MM.1S (cell line): Measurements from ENCODE around the gene ELMO1.

Source experiments
- DNase-seq: peaks from one replicate; pipeline ENCODE4 v3.0.0-alpha.2; 2015
- H2AFZ ChIP-seq: fragments of 300-600 bp; sonication (generic); 2 replicates; pipeline ENCODE4 v1.6.0; 2016; ENCODE audit warnings: antibody characterized with exemption, low read length
- H3F3A ChIP-seq: fragments of 300-600 bp; sonication (generic); 2 replicates; pipeline ENCODE4 v1.6.1; 2016; ENCODE audit warnings: mild to moderate bottlenecking, antibody characterized with exemption, low read length, moderate library complexity, mixed read lengths; ENCODE audit not compliant: insufficient read depth
- H3K27ac ChIP-seq: fragments of 300-600 bp; sonication (generic); 2 replicates; pipeline ENCODE4 v1.5.1; 2016; ENCODE audit warnings: mild to moderate bottlenecking, low read length
- H3K27me3 ChIP-seq: fragments of 300-600 bp; sonication (generic); replicated peaks from 2 replicates; pipeline ENCODE4 v1.6.0; 2016; ENCODE audit warnings: low read length; ENCODE audit not compliant: insufficient read depth
- H3K36me3 ChIP-seq: fragments of 300-600 bp; sonication (generic); replicated peaks from 2 replicates; pipeline ENCODE4 v1.6.1; 2016; ENCODE audit warnings: mild to moderate bottlenecking, low read length, mixed read lengths; ENCODE audit not compliant: insufficient read depth
- H3K4me1 ChIP-seq: fragments of 300-600 bp; sonication (generic); 2 replicates; pipeline ENCODE4 v1.6.1; 2016; ENCODE audit warnings: low read length, mixed read lengths
- H3K4me2 ChIP-seq: fragments of 300-600 bp; sonication (generic); 2 replicates; pipeline ENCODE4 v1.6.0; 2016; ENCODE audit warnings: low read depth, low read length
- H3K4me3 ChIP-seq: fragments of 300-600 bp; sonication (generic); 2 replicates; pipeline ENCODE4 v1.5.1; 2016; ENCODE audit warnings: low read length, mixed read lengths
- H3K79me2 ChIP-seq: fragments of 300-600 bp; sonication (generic); 2 replicates; pipeline ENCODE4 v1.6.1; 2016; ENCODE audit warnings: mixed run types, low read length, mixed read lengths
- H3K9ac ChIP-seq: fragments of 300-600 bp; sonication (generic); 2 replicates; pipeline ENCODE4 v1.6.1; 2016; ENCODE audit warnings: low read length, mixed read lengths
- H3K9me2 ChIP-seq: fragments of 300-600 bp; sonication (generic); replicated peaks from 2 replicates; pipeline ENCODE4 v1.6.1; 2016; ENCODE audit warnings: mild to moderate bottlenecking, low read length, mixed read lengths; ENCODE audit not compliant: insufficient read depth
- H3K9me3 ChIP-seq: fragments of 300-600 bp; sonication (generic); replicated peaks from 2 replicates; pipeline ENCODE4 v1.6.1; 2016; ENCODE audit warnings: mild to moderate bottlenecking, low read length, mixed read lengths; ENCODE audit not compliant: insufficient read depth
- H4K20me1 ChIP-seq: fragments of 300-600 bp; sonication (generic); 2 replicates; pipeline ENCODE4 v1.6.1; 2016; ENCODE audit warnings: mild to moderate bottlenecking, low read length, moderate library complexity, mixed read lengths; ENCODE audit not compliant: insufficient read depth
- CTCF ChIP-seq: fragments of 300-600 bp; sonication (generic); IDR thresholded peaks from 2 replicates; pipeline ENCODE4 v1.5.1; 2016; ENCODE audit warnings: antibody characterized with exemption, low read length, mixed read lengths
- EZH2 ChIP-seq: fragments of 300-600 bp; sonication (generic); optimal IDR thresholded peaks from 2 replicates; pipeline ENCODE3; 2017; ENCODE audit warnings: low read depth, mild to moderate bottlenecking, antibody characterized with exemption, low read length, mixed read lengths
- EZH2phosphoT487 ChIP-seq: fragments of 300-600 bp; sonication (generic); IDR thresholded peaks from 2 replicates; pipeline ENCODE4 v1.6.1; 2018; ENCODE audit warnings: antibody characterized with exemption, low read length

The ELMO1 gene

GRCh38 chr7:37186753-37187152 lies 261.9 kb downstream of the ELMO1 start:
- Histone ChIP-seq H3F3A (no peaks in the 10 kb centered on the region), H2AFZ (no peak overlapping the region), H3K9me2 (no peaks in the 10 kb centered on the region), H3K4me2 (no peak overlapping the region), H3K9ac (no peak overlapping the region), H3K4me3 (no peak overlapping the region), H3K27me3 (no peaks in the 10 kb centered on the region), H3K36me3 (no peaks in the 10 kb centered on the region), H3K79me2 (peaks cover 5% of the 10 kb centered on the region; the same call in 1 of the 2 replicates), H3K27ac (no peak overlapping the region), H4K20me1 (no peaks in the 10 kb centered on the region), H3K9me3 (no peaks in the 10 kb centered on the region), H3K4me1 (no peaks in the 10 kb centered on the region)
- no peak for DNase-seq
- no peak for TF ChIP-seq EZH2phosphoT487
- no peak for TF ChIP-seq EZH2
- no peak for TF ChIP-seq CTCF

- no peak for DNase-seq
- Histone ChIP-seq H4K20me1 (no peaks in the 10 kb centered on the region), H3K4me1 (no peaks in the 10 kb centered on the region), H3K36me3 (0 out of 2 replicates have a peak, but pooled peaks cover 3% of the 10 kb centered on the region), H3K9me3 (no peaks in the 10 kb centered on the region), H3K9me2 (no peaks in the 10 kb centered on the region), H3K4me2 (no peak overlapping the region), H3K4me3 (no peak overlapping the region), H2AFZ (no peak overlapping the region), H3K27ac (no peak overlapping the region), H3K79me2 (peaks cover 32% of the 10 kb centered on the region), H3K9ac (no peak overlapping the region), H3K27me3 (no peaks in the 10 kb centered on the region), H3F3A (no peaks in the 10 kb centered on the region)
- TF ChIP-seq EZH2 = no peak
- no peak for TF ChIP-seq EZH2phosphoT487
- no peak for TF ChIP-seq CTCF
Observed at GRCh38 chr7:37181550-37181932, 267.1 kb downstream of the ELMO1 start.

GRCh38 chr7:37180828-37181549 lies 267.7 kb downstream of the ELMO1 start:
- no peaks in the 10 kb centered on the region for H3F3A ChIP-seq
- H2AFZ ChIP-seq = no peak overlapping the region
- H3K79me2 ChIP-seq = peaks cover 34% of the 10 kb centered on the region
- H3K9ac ChIP-seq = no peak overlapping the region
- no peaks in the 10 kb centered on the region for H3K4me1 ChIP-seq
- H3K4me3 ChIP-seq = no peak overlapping the region
- DNase-seq = no peak
- H3K9me3 ChIP-seq = no peaks in the 10 kb centered on the region
- H3K36me3 ChIP-seq = 0 out of 2 replicates have a peak, but pooled peaks cover 3% of the 10 kb centered on the region
- H3K4me2 ChIP-seq = no peak overlapping the region
- H3K27ac ChIP-seq = no peak overlapping the region
- no peaks in the 10 kb centered on the region for H3K27me3 ChIP-seq
- TF ChIP-seq EZH2phosphoT487 (no peak), CTCF (no peak), EZH2 (no peak)
- no peaks in the 10 kb centered on the region for H4K20me1 ChIP-seq
- no peaks in the 10 kb centered on the region for H3K9me2 ChIP-seq
